ENCODE results near the gene MUSTN1.

MUSTN1 gene

GRCh38 chr3:52865994-52866393, 31.2 kb upstream of the MUSTN1 start:
- no peak for ATAC-seq
- Mint-ChIP-seq H3K27me3 (no peaks in the 10 kb centered on the region), H3K9me3 (peaks cover 12% of the 10 kb centered on the region), H3K4me1 (peaks cover 9% of the 10 kb centered on the region), H3K4me3 (no peak overlapping the region), H3K27ac (no peak overlapping the region), H3K36me3 (peaks cover 57% of the 10 kb centered on the region)

DNA sequence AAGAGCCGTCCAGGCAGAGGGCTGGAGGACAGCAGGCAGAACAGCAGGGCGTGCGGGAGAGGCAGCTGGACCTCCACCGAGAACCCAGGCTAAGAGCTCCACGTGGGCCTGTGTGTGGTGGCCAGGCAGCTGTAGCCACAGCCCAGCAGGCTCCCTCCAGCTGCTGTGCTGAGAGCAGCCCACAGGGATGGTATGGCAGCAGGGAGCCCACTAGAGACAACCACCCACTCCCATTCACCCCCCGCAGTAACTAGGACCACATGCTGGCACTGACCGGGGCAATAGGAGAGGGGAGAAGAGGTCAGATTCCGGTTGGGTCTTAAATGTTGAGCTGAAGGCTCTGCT, 25.6 kb upstream of the MUSTN1 start:
- no peak for ATAC-seq
- no peaks in the 10 kb centered on the region for H3K27me3 Mint-ChIP-seq
- H3K9me3 Mint-ChIP-seq = peaks cover 5% of the 10 kb centered on the region
- H3K27ac Mint-ChIP-seq = peak overlapping the region; percentile 5
- peaks cover 12% of the 10 kb centered on the region for H3K4me1 Mint-ChIP-seq
- peaks cover 47% of the 10 kb centered on the region for H3K36me3 Mint-ChIP-seq
- H3K4me3 Mint-ChIP-seq = no peak overlapping the region

DNA sequence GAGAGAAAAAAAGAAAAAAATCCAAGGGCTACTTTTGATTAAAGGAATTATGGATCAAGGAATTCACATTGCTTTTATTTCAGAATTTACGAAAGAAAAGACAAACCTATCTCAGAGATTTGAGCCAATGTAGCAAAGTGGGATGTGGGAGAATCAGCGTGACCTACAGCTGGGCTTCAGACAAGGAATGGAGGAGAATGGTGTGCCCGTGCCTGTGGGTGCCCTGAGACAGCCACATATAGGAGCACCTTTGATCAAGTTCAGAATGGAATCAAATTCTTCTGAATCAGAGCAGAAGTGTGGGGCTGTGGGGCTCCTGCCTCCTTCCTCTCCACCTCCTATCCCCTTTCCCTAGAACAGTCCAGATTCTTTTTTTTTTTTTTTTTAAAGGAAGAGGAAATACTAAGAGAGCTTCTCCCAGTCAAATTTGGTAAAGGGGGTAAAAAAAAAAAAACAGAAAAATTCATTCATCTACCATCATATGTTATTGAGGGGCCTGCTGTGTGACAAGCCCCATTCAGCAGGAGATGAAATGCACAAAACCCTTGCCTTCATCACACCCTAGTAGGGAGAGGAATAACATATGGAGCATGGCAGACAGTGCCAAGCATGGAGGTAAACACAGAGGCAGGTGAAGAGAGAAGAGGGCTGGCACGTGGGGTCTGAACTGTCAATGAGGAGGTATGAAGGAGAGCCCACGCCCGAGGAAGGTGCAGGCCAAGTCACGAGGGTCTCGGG, 25.0 kb upstream of the MUSTN1 start:
- Mint-ChIP-seq H3K4me3 (no peak overlapping the region), H3K27ac (peak overlapping the region; percentile 5), H3K36me3 (peaks cover 42% of the 10 kb centered on the region), H3K9me3 (peaks cover 3% of the 10 kb centered on the region), H3K4me1 (peaks cover 12% of the 10 kb centered on the region), H3K27me3 (no peaks in the 10 kb centered on the region)
- no peak for ATAC-seq

DNA sequence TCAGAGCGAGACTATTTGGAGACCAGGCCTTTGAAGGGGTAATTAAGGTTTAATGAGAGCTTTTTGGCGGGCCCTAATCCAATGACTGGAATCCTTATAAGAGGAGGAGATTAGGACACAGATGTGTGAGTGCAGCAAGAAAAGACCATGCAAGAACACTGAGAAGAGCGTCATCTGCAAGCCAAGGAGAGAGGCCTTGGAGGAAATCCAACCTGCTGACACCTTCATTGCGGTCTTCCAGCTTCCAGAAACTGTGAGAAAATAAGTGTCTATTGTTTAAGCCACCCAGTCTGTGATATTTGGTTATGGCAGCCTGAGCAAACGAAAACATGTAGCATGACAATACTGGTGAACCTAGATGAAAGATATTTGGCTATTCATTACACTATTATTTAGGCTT, 23.0 kb upstream of the MUSTN1 start:
- Mint-ChIP-seq H3K36me3 (peaks cover 37% of the 10 kb centered on the region), H3K4me1 (peaks cover 12% of the 10 kb centered on the region), H3K27ac (no peak overlapping the region)

GRCh38 chr3:52857133-52857532, 22.3 kb upstream of the MUSTN1 start:
- H3K27me3 Mint-ChIP-seq = no peaks in the 10 kb centered on the region
- H3K4me3 Mint-ChIP-seq = no peak overlapping the region
- peaks cover 10% of the 10 kb centered on the region for H3K4me1 Mint-ChIP-seq
- no peak overlapping the region for H3K27ac Mint-ChIP-seq
- H3K36me3 Mint-ChIP-seq = peaks cover 32% of the 10 kb centered on the region
- H3K9me3 Mint-ChIP-seq = no peaks in the 10 kb centered on the region
- ATAC-seq = no peak

More for the DNA sequence above, 23.0 kb upstream of the MUSTN1 start:
- H3K9me3 Mint-ChIP-seq = peaks cover 3% of the 10 kb centered on the region
- H3K27me3 Mint-ChIP-seq = no peaks in the 10 kb centered on the region
- no peak for ATAC-seq
- no peak overlapping the region for H3K4me3 Mint-ChIP-seq

DNA sequence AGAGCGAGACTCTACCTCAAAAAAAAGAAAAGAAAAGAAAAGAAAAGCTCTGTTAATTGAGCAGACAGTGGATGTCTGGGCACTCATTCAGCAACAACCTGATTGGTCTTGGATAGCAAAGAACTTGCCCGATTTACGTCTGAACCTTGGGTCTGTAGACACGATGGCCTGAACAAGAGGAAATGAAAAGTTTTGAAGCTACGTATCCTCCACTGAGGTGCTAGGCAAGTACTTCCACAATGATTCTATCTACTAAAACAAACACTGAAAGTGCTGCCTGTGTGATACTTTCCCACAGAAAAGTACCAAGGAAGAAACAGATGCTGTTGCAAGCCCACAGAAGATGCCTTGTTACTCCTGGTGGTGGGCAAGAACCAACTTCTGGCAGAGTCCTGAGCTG, 21.8 kb upstream of the MUSTN1 start:
- H3K4me1 Mint-ChIP-seq = peaks cover 6% of the 10 kb centered on the region
- no peaks in the 10 kb centered on the region for H3K27me3 Mint-ChIP-seq
- no peak overlapping the region for H3K4me3 Mint-ChIP-seq
- H3K36me3 Mint-ChIP-seq = peaks cover 32% of the 10 kb centered on the region
- H3K9me3 Mint-ChIP-seq = no peaks in the 10 kb centered on the region
- no peak overlapping the region for H3K27ac Mint-ChIP-seq
- no peak for ATAC-seq

DNA sequence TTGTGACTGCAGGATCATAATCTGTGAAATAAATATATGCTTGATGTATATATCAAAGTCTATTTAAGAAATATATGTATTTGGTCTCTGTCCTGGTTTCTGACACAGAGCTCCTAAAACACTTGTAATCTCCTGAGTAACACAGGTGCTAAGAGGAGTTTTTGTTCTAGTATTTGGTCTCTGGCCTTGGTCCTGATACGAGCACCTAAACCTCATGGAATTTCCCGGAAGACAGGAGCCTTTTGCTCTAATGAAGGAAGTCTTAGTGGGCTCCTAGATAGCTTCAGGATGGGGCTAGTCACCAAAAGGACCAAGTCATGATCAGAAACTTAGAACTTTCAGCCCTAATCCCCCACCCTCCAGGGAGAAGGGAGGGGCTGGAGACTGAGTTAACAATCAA, 19.2 kb upstream of the MUSTN1 start:
- Mint-ChIP-seq H3K4me3 (no peak overlapping the region), H3K9me3 (no peaks in the 10 kb centered on the region)

GRCh38 chr3:52852419-52852818, 17.6 kb upstream of the MUSTN1 start:
- H3K9me3 Mint-ChIP-seq = no peaks in the 10 kb centered on the region
- no peaks in the 10 kb centered on the region for H3K27me3 Mint-ChIP-seq
- no peak for ATAC-seq
- no peaks in the 10 kb centered on the region for H3K4me1 Mint-ChIP-seq
- H3K27ac Mint-ChIP-seq = no peak overlapping the region
- H3K36me3 Mint-ChIP-seq = peaks cover 43% of the 10 kb centered on the region
- no peak overlapping the region for H3K4me3 Mint-ChIP-seq

More for the DNA sequence above, 19.2 kb upstream of the MUSTN1 start:
- H3K27ac Mint-ChIP-seq = no peak overlapping the region
- peaks cover 33% of the 10 kb centered on the region for H3K36me3 Mint-ChIP-seq
- no peaks in the 10 kb centered on the region for H3K27me3 Mint-ChIP-seq
- H3K4me1 Mint-ChIP-seq = no peaks in the 10 kb centered on the region
- ATAC-seq = no peak

GRCh38 chr3:52851348-52851747, 16.5 kb upstream of the MUSTN1 start:
- H3K27ac Mint-ChIP-seq = no peak overlapping the region
- ATAC-seq = peak; percentile 57
- no peaks in the 10 kb centered on the region for H3K27me3 Mint-ChIP-seq
- no peaks in the 10 kb centered on the region for H3K9me3 Mint-ChIP-seq
- H3K4me1 Mint-ChIP-seq = no peaks in the 10 kb centered on the region
- H3K36me3 Mint-ChIP-seq = peaks cover 46% of the 10 kb centered on the region
- H3K4me3 Mint-ChIP-seq = no peak overlapping the region

GRCh38 chr3:52849656-52850055, 14.8 kb upstream of the MUSTN1 start:
- H3K27ac Mint-ChIP-seq = no peak overlapping the region
- peaks cover 40% of the 10 kb centered on the region for H3K36me3 Mint-ChIP-seq
- no peaks in the 10 kb centered on the region for H3K9me3 Mint-ChIP-seq
- no peaks in the 10 kb centered on the region for H3K4me1 Mint-ChIP-seq
- H3K4me3 Mint-ChIP-seq = no peak overlapping the region
- H3K27me3 Mint-ChIP-seq = no peaks in the 10 kb centered on the region
- ATAC-seq = no peak

DNA sequence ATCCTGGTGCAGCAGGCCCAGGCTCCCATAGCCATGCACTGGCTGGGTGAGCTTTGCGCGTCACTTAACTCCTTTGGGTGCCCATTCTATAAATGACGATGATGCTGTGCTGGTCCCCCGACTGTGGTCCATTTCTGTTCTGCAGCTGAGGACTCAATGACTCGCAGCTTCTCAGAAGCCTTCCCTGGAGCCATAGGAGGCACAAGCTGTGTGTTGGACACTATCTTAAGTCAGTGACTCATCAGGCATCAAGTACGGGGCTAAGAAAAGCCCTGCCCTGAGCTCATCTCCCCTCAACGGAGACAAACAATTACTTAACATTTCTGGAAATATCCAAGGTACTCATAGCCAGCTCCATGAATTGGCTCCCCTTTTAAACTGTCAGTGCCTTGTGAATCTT, 13.8 kb upstream of the MUSTN1 start:
- no peak overlapping the region for H3K4me3 Mint-ChIP-seq
- no peaks in the 10 kb centered on the region for H3K4me1 Mint-ChIP-seq
- no peaks in the 10 kb centered on the region for H3K27me3 Mint-ChIP-seq
- H3K27ac Mint-ChIP-seq = no peak overlapping the region
- no peak for ATAC-seq
- peaks cover 43% of the 10 kb centered on the region for H3K36me3 Mint-ChIP-seq
- H3K9me3 Mint-ChIP-seq = no peaks in the 10 kb centered on the region

GRCh38 chr3:52847726-52848125, 12.9 kb upstream of the MUSTN1 start:
- no peak for ATAC-seq
- Mint-ChIP-seq H3K27ac (no peak overlapping the region), H3K4me3 (no peak overlapping the region), H3K27me3 (no peaks in the 10 kb centered on the region), H3K36me3 (peaks cover 38% of the 10 kb centered on the region), H3K9me3 (no peaks in the 10 kb centered on the region), H3K4me1 (no peaks in the 10 kb centered on the region)

GRCh38 chr3:52847241-52847640, 12.4 kb upstream of the MUSTN1 start:
- peaks cover 41% of the 10 kb centered on the region for H3K36me3 Mint-ChIP-seq
- ATAC-seq = no peak
- no peaks in the 10 kb centered on the region for H3K9me3 Mint-ChIP-seq
- no peak overlapping the region for H3K27ac Mint-ChIP-seq
- no peaks in the 10 kb centered on the region for H3K4me1 Mint-ChIP-seq
- no peak overlapping the region for H3K4me3 Mint-ChIP-seq
- no peaks in the 10 kb centered on the region for H3K27me3 Mint-ChIP-seq

DNA sequence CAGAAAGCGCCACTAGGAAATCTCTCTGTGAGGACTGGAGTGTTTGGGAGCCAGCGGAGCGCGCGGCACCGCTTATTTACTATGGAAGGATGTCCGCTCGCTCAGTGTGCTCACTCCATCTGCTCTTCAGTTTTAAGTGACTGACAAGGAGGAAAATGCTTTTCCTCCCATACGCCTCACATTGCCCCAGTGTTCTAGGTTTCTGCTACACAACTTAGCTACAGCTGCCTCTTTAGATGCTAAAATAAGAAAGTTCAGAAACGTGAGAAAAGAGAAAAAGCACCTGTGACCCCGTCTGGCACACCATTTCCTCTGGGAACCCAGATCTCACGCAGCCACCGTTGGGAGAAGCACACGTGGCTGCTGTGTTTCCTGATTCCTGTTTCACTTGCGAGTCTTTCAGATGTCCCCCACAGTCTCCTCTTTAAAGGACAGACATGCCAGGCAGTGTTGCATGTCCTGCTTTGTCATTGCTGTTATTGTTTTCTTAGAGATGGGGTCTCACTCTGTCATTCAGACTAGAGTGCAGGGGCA, 11.7 kb upstream of the MUSTN1 start:
- Mint-ChIP-seq H3K27me3 (no peaks in the 10 kb centered on the region), H3K4me3 (no peak overlapping the region), H3K4me1 (peaks cover 3% of the 10 kb centered on the region), H3K9me3 (no peaks in the 10 kb centered on the region), H3K36me3 (peaks cover 41% of the 10 kb centered on the region), H3K27ac (no peak overlapping the region)
- ATAC-seq = no peak

DNA sequence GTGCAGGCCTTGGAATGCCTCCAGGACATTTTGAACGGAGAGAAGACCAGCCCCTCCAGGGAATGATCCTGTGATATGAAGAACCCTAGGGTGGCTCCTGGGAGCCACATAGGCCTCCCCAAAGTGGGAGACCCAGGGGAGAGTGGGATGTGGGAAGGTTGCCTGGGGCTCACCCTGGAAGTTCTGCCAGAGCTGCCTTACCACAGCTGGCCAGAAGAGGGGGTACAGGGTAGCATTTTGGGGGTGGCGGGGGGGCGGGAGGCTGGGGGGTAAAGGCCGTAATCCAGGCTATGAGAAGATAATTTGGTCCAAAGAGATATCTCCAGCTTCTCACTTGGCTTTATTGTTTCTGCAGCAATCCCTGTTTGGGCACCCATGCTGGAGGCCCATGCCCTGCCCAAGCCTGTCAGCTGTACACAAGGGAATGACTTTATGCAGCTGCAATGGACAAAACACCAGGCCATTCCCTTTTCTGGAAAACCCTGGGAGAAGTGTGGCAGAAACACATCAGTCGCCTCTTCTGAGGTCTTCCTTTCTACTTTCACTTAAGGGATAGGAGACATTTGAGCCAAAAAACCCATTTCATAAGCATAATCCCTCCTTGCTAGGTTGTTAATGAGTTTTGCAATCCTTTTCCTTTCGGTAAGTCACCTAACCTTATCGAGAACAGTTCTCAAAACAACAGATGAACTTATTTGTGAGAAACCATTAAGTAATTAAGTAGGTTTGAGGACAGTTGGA, 11.0 kb upstream of the MUSTN1 start:
- no peak overlapping the region for H3K4me3 Mint-ChIP-seq
- no peak for ATAC-seq
- no peaks in the 10 kb centered on the region for H3K27me3 Mint-ChIP-seq
- peaks cover 6% of the 10 kb centered on the region for H3K4me1 Mint-ChIP-seq
- H3K36me3 Mint-ChIP-seq = peaks cover 47% of the 10 kb centered on the region
- no peaks in the 10 kb centered on the region for H3K9me3 Mint-ChIP-seq
- no peak overlapping the region for H3K27ac Mint-ChIP-seq

DNA sequence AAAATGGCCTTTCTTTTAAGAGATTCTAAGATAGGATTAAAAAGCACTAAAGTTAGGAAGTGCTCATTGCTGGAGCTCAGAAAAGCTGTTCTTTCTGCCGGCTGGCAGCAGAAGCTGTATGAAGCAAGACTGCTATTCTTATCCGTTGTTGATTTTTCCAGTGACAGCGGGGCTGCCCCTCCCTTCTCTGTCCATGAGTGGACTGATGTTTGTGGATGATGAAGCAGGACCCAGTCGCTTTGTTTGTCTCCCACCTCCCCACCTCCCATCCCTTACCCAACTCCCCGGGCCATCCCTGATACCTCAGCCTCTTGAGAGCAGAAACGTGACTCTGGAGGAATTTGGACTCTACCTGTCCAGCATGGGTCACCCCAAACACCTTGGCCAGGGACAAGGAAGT, 10.3 kb upstream of the MUSTN1 start:
- Mint-ChIP-seq H3K9me3 (no peaks in the 10 kb centered on the region), H3K36me3 (peaks cover 51% of the 10 kb centered on the region), H3K4me3 (no peak overlapping the region), H3K4me1 (peaks cover 6% of the 10 kb centered on the region), H3K27ac (no peak overlapping the region), H3K27me3 (no peaks in the 10 kb centered on the region)
- ATAC-seq = no peak
